ENCODE measurements around the gene WAS. TPM values are rescaled to one million over a fixed set of nuclear protein-coding genes. Genes with fewer than 3 reads are reported as not detected.

WAS gene
- total RNA-seq, 1 donor, result 52.0 TPM

DNA sequence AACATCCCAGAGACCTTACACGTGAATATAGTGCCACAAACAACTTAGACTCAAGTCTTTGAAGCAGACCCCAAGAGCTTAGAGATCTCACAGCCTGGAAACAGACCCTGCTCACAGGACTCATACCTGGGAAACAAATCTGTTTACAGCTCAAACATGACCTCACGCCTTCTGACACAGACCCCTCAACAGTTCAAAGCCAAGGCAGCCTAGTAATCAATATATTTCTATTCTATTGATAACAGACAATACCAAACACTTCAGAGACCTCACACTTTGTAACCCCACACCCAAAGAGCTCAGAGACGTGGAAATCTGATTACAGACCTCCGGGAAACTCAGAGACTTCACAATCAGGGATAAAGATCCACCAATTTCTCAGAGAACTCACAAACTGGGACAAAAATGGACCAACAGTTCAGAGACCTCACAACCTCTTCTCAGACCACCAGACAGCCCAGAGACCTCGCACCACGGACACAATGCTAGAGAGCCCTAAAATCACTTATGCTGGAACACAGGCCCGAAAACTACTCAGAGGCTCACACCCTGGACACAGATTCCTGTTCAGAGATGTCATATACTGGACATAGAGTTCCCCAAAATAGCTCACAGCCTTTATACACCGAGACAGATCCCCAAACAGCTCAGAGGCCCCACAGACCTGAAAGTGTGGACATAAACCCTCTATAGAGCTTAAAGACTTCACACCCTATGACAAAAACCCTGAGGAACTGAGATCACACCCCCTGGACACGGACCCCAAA is 27.7 kb downstream of the WAS start:
- no peak for DNase-seq (ENCODE audit: low read depth in 2 of 3, low spot score in 2 of 3)

DNA sequence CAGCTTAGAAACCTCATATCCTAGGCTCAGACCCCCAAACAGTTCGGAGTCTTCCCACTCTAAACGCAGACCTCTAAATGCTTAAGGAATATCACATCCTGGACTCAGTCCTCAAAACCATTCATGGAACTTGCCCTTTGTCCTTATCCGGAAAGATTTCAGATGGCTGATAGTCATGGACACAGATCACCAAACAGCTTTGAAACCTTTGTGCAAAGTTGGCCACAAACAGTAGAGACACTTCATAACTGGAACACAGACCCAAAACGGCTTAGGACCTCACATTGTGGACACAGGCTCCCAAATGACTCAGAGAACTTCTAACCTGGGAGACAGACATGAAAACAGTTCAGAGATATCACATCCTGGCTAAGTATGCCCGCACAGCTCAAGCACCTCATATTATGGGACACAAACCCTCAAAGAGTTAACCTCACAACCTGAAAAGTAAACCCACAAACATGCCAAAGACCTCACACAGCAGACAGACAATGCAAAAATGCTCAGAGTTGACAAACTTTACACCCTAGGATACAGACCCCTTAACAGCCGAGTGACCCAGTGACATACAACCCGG is 28.4 kb downstream of the WAS start:
- DNase-seq (ENCODE audit: low read depth in 2 of 3, low spot score in 2 of 3), result no peak

DNA sequence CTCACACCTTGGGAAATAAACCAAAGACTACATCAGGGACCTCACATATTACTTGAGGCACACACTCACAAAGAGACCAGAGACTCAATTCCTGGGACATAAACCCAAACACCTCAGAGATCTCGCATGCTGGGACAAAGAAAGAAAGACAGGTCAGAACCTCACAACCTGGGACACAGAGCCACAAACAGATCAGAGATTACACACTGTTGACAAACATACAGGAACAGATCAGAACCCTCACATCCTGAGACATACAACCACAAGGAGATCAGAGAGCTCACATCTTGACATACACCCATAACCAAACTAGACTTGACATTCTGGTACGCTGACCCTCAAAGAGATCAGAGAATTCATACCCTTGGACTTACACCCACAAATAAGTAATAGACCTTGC is 30.2 kb downstream of the WAS start:
- DNase-seq (ENCODE audit: low read depth in 2 of 3, low spot score in 2 of 3), result no peak

DNA sequence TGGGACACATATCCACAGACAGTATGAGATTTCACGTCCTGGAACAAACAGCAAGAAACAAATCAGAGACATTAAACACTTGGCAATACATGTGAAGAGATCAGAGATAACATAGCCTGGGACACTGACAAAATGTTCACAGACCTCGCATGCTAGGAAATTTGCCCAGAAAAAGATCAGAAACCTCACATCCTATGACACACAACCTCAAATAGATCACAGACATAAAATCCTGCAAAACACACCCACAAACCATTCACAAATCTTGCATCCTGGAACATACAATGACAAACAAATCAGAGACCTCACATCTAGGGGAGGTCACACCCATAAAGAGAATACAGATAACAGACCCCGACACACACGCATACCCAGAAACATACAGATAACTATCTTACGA is 31.0 kb downstream of the WAS start:
- no peak for DNase-seq (ENCODE audit: low read depth in 2 of 3, low spot score in 2 of 3)

DNA sequence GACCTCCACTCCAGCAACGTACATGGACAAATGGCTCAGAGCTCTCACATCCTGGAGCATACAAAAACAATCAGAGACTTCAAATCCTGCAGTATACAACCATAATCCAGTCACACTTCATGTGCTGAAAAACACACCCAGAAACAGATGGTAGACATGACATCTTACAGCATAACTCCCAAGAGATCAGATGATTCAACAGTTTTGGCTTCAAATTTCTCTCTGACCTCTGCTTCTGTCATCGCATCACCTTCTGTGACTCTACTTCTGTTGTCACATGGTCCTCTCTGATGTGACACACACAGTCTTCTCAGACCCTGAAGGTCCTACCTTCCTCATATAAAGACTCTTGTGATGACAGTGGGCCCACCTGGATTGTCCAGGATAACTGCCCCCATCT is 31.5 kb downstream of the WAS start:
- no peak for DNase-seq (ENCODE audit: low read depth in 2 of 3, low spot score in 2 of 3)

DNA sequence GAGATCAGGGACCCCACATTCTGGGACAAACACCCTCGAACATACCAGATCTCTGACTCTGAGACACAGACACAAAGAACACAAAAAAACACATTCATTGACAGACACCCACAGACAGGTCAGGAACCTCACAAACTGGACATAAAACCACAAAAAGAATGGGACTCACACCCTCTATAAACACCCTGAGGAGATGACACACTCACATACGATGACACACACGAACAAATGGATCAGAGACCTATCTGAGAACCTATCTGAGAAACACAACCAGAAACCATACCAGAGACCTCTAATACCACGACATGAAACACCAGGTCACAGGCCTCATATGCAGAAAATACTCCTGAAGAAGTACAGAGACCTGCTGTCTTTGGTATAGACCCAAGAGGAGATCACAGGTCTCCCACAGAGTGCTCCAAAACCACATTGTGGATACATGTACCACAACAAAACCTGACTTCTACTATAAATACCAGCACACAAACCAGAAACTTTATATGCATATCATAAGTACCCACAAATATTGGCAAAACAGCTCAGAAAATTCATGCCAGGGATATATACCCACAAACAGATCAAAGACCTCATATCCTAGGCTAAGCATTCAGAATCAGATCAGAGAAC is 32.4 kb downstream of the WAS start:
- no peak for DNase-seq (ENCODE audit: low read depth in 2 of 3, low spot score in 2 of 3)

DNA sequence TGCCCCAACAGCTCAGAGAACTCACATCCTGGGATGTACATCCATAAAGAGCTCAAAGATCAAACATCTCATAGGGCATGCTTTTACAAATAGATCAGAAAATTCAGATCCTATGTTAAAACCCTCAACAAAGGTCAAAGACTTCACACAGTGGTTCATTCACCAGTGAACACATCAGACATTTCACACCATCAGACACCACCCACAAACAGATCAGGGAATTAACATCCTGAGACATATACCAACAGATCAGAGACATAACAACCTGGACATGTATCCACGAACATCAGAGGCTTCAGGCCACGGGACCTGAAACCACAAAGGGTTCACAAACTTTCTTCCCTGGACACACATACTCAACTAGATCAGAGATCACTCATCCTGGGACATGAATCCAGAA is 36.4 kb downstream of the WAS start:
- DNase-seq (ENCODE audit: low read depth in 2 of 3, low spot score in 2 of 3), result no peak

DNA sequence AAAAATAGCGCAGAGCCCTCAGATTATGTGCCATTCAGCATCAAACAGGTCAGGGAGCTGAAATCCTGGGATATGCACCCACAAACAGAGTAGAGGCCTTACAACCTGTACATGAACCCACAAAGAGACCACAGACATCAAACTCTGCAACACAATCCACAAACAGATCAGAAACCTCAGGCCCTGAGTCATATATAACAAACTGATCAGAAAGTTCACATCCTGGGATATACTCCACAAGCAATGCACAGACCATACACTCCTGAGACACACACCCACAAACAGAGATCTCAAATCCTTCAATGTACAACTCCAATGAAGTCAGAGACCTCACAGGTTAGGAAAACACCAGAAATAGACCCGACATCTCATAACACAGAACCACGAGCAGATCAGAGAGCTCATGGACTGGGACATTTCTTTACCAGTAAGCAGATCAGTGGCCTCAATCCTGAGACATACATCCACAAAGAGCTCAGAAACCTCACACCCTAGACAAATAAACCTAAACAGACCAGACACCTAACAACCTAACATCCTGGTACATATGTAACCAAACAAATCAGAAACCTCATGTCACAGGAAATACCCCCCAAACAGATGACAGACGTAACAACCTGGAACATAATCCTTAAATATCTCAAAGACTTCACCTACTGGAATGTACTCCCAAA is 37.1 kb downstream of the WAS start:
- no peak for DNase-seq (ENCODE audit: low read depth in 2 of 3, low spot score in 2 of 3)

DNA sequence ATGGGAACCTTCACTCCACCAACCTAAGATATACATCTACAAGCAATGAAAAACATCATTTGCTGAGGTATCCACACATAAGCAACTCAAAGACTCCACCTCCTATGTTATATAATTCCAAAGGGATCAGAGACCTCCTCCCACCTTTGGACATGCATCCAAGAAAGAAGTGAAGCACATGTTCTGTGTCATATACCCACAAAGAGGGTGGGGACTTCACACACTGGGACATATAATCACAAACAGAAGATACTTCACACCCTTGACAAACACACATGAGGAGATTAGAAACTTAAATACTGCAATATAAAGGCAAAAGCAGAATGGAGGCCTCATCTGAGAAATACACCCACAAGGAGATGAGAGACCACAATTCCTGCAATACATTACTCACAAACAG is 38.3 kb downstream of the WAS start:
- no peak for DNase-seq (ENCODE audit: low read depth in 2 of 3, low spot score in 2 of 3)

DNA sequence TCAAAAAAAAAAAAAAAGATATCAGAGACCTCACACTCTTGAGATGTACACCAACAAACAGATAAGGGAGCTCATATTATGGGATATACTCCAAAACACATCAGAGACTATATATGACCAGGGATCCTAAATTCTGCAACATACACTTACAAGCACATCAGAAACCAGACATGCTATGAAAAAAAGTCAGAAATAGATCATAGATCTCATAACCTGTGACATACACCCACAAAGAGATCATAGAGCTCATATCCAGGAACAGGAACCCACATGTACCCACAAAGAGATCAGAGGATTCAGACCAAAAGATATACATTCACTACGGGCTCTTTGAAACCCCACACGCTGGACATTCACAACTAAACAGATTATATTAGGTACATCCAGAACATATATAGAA is 43.0 kb downstream of the WAS start:
- no peak for DNase-seq (ENCODE audit: low read depth in 2 of 3, low spot score in 2 of 3)

DNA sequence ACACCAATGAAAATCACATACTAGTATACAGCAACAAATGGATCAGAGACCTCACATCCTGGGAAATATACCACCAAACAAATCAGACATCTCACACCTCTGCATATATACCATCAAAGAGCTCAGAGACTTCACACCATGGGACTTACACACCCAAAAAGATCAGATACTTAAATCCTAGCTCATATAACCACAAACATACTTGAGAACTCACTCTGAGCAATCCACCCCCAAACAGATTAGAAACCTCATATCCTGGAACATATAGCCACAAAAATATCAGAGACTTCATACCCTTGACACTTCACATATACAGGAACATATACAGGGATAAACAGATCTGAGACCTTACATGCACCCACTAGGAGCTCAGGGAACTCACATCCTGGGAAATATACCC is 45.1 kb downstream of the WAS start:
- no peak for DNase-seq (ENCODE audit: low read depth in 2 of 3, low spot score in 2 of 3)

DNA sequence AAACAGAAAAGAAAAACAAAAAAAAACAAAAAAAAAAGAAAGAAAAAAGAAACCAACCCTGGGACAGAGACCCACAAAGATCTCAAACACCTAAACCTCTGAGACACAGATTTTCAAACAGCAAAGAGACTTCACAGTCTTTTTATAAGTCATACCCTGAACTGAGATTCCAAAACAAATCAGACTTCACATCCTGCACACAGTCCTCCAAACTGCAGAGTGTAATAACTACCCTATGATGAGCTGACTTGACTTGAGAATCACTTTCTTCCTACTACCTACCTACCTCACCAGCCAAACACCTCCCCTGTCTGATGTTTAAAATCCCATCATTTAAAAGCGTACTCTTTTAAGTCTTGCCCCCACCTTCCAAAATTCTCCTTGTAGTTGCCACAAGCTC is 52.7 kb downstream of the WAS start:
- no peak for DNase-seq (ENCODE audit: low read depth in 2 of 3, low spot score in 2 of 3)

DNA sequence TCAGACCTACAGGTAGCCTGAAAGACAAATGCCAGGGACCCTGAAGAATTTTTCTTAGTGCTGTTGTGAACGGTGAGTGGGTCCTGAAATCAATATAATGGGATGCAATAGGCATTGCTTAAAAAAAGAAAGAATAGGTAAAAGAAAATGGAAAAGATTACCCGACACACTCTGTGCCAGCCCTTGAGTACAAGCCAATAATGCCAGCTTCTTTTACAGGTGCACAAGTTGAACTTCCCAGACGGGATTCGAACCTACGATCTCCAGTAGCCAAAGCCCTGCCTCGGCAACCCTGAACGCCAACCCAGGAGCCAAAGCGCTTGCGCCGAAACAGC is 53.2 kb downstream of the WAS start:
- DNase-seq (ENCODE audit: low read depth in 2 of 3, low spot score in 2 of 3), result no peak

DNA sequence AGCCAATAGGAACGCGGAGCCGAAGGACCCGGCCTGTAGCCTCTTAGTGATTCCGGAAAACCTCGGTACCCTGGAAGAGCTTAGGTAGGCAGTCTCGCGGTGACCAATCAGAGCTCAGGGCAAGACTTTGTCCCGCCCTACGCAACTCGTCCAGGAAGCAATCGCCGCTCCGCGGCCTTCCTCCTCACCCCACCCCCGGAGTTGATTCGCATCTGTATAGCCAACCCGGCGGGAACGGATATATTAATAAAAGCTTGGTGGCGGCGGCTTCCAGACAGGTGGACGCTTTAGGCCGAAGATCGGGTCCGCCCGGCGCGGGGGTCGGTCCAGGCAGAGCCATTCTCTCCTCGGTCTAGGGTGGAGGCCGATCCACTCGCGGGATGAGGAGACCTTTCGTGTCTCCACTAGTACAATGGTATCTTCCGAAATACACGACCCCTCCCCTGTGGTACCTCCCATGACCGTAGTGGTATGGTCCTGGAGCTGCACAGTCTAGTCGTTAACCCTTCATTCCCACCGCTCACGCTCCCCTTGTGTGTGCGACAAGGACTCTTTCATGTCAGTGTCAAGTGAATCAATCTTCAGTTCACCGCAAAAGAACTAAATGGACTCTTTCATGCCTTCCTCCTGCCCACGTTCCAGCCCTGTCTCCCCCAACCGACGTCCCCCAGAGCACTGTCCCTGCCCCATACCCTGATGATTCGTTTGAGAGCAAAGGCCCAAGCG is 53.8 kb downstream of the WAS start:
- DNase-seq (ENCODE audit: low read depth in 2 of 3, low spot score in 2 of 3), result peak; percentile 65 to 97 (median 93)

DNA sequence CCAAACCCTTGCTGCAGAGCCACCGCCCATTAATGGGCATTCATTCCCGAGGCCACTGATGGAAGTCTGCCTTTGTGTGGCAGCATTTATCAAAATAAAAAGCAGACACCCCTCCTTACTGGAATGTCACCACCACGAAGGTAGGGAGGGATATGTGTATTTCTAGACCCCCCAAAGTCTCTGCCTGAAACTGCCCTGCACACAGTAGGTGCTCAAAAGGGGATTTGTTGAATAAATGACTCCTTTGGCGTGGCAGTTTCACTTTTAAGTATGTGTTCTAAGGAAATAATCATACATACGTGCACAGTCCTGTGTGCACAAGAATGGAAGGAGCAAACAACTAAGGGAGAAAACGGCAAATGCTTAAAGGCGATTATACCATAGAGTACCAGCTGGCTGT is 54.3 kb downstream of the WAS start:
- DNase-seq (ENCODE audit: low read depth in 2 of 3, low spot score in 2 of 3), result no peak

Small RNAs within 50 kb of the gene (small RNA-seq; reads per million reads assigned to genes)
- gene RNU6-1056P, result not detected

Other genes with a start within 250 kb of the WAS start
- 76.7 TPM for gene SLC38A5, start 213.5 kb upstream of the WAS start, total RNA-seq
- gene FTSJ1, start 207.6 kb upstream of the WAS start, total RNA-seq, result 69.2 TPM
- gene PORCN, start 174.8 kb upstream of the WAS start, total RNA-seq, result 21.0 TPM
- gene EBP, start 162.0 kb upstream of the WAS start, total RNA-seq, result 171 TPM
- gene TBC1D25, start 144.1 kb upstream of the WAS start, total RNA-seq, result 19.7 TPM
- 238 TPM for gene RBM3, start 109.3 kb upstream of the WAS start, total RNA-seq
- gene WDR13, start 86.3 kb upstream of the WAS start, total RNA-seq, result 235 TPM
- gene SUV39H1, start 12.9 kb downstream of the WAS start, total RNA-seq, result 17.0 TPM
- gene GLOD5, start 77.9 kb downstream of the WAS start, total RNA-seq, result 0.27 TPM
- gene GATA1, start 102.8 kb downstream of the WAS start, total RNA-seq, result 32.6 TPM
- gene HDAC6, start 118.3 kb downstream of the WAS start, total RNA-seq, result 133 TPM
- gene ERAS, start 142.7 kb downstream of the WAS start, total RNA-seq, result 0.27 TPM
- 1.1 TPM for gene PCSK1N, start 151.8 kb downstream of the WAS start, total RNA-seq
- gene TIMM17B, start 214.0 kb downstream of the WAS start, total RNA-seq, result 37.2 TPM
- gene PQBP1, start 214.1 kb downstream of the WAS start, total RNA-seq, result 89.9 TPM
- 14.3 TPM for gene SLC35A2, start 227.8 kb downstream of the WAS start, total RNA-seq
- gene PIM2, start 235.2 kb downstream of the WAS start, total RNA-seq, result 142 TPM